NT2/D1 (cell line): ENCODE measurements around the gene FNIP1.

Experiments
- SUZ12 ChIP-seq: IDR thresholded peaks from 2 replicates; pipeline ENCODE4 v1.6.1; 2011; ENCODE audit not compliant: insufficient read length, insufficient read depth; ENCODE audit errors: extremely low read depth
- YY1 ChIP-seq: IDR thresholded peaks from 2 replicates; pipeline ENCODE4 v1.6.1; 2011; ENCODE audit not compliant: insufficient read length, insufficient read depth
- ZNF274 ChIP-seq: IDR thresholded peaks from 2 replicates; pipeline ENCODE4 v1.6.1; 2011; ENCODE audit warnings: mild to moderate bottlenecking, low read depth, low read length

GRCh38 chr5:131609774-131610173 lies 187.0 kb downstream of the FNIP1 start:
- no peak for TF ChIP-seq YY1
- no peak for TF ChIP-seq SUZ12
- TF ChIP-seq ZNF274: no peak
